IPS-18a (cell line): ENCODE data around the gene TELO2.

Source experiments
- H3K27ac ChIP-seq: one replicate; pipeline ENCODE4 v1.5.1; 2013; ENCODE audit warnings: low read length
- H3K27me3 ChIP-seq: one replicate; pipeline ENCODE4 v1.6.1; 2013; ENCODE audit warnings: mild to moderate bottlenecking, low read length; ENCODE audit not compliant: control insufficient read depth, insufficient read depth
- H3K36me3 ChIP-seq: one replicate; pipeline ENCODE4 v1.6.1; 2013; ENCODE audit warnings: low read depth, low read length; ENCODE audit not compliant: control insufficient read depth
- H3K4me1 ChIP-seq: one replicate; pipeline ENCODE4 v1.6.1; 2013; ENCODE audit warnings: low read depth, low read length; ENCODE audit not compliant: control insufficient read depth
- H3K4me3 ChIP-seq: one replicate; pipeline ENCODE4 v1.5.1; 2013; ENCODE audit warnings: low read length
- H3K9ac ChIP-seq: one replicate; pipeline ENCODE4 v1.6.1; 2013; ENCODE audit warnings: mild to moderate bottlenecking, low read length, moderate library complexity
- H3K9me3 ChIP-seq: one replicate; pipeline ENCODE4 v1.6.1; 2013; ENCODE audit warnings: low read depth, low read length; ENCODE audit not compliant: control insufficient read depth

Gene TELO2

GRCh38 chr16:1506494-1507213, 13.5 kb downstream of the TELO2 start:
- H3K4me3 ChIP-seq: no peak overlapping the region
- H3K27ac ChIP-seq: no peak overlapping the region
- peaks cover 30% of the 10 kb centered on the region for H3K36me3 ChIP-seq

DNA sequence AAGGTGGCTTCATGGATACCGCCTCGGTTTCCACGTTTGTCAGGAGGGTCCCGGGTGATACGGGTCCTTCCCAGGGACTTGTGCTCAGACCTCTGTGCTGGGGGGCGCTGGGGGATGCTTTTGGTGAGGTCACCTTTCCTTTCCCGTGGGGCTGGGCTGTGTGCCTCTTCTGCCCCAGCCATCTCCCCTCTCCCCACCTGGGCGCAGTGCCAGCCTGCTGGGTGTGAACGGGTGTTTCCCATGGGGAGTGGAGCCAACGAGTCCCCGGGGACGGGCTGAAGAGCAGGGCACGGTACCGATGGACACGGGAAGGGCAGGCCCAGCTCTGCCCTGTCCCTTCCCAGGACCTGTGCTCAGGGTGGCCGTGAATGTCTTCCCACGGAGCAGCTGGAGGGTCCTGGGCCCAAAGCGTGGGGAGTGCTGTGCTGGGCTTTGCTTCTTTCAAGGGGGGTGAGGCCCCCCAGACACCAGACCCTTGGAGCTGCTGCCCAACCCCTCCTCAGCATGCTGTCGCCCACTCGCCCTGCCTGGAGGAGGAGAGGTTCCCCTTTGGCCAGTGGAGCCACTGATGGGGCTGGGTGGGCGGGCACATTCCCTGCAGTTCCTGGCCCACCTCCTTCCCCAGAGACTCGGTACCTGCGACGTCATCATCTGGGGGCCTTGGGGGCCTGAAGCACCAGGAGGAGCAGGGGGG, 15.5 kb downstream of the TELO2 start:
- peaks cover 12% of the 10 kb centered on the region for H3K36me3 ChIP-seq
- H3K27ac ChIP-seq: no peak overlapping the region
- H3K9ac ChIP-seq: no peak overlapping the region

More at GRCh38 chr16:1506494-1507213, 13.5 kb downstream of the TELO2 start:
- no peaks in the 10 kb centered on the region for H3K9me3 ChIP-seq
- H3K4me1 ChIP-seq: no peaks in the 10 kb centered on the region
- no peaks in the 10 kb centered on the region for H3K27me3 ChIP-seq
- H3K9ac ChIP-seq: no peak overlapping the region

DNA sequence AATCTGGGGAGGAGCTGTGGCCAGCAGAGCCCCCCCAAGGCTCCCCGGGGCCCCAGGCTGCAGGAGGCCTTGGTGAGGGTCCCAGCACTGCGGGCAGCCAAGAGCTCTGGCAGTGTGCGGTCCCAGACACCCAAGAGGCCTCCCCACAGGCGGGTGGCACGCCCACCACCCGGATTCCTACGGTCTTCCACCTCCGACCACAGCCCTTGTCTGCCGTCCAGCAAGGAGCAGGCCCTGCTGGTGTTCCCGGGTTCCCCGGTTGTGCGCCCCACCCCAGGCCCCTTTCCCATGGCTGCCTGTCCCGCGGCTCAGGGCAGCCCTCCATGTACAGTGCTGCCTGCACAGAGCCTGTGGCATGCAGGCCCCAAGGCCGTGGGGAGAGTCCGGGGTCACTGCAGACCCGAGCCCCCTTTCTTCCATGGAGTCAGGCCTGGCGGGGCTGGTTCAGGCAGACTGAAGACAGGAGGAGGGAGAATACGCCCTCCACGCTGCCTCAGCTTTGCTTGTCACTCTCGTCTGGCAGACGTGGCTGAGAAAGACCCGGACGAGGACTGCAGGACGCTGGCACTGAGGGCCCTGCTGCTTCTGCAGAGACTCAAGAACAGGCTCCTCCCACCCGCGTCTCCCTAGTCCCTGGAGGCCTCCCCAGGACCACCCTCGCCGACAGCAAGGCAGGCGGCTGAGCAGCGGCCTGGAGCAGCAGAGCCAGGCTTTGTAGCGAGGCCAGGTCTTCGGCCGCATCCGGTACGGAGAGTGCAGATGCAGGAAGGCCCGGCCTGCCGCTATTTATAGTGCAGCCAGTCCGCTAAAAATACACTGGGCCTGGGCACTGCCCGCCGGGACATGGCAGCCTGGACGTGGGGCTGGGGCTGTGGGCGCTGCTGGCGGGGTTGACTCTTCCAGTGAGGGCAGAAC, 16.4 kb downstream of the TELO2 start:
- no peak overlapping the region for H3K27ac ChIP-seq

More for the DNA sequence above, 15.5 kb downstream of the TELO2 start:
- Histone ChIP-seq H3K9me3 (no peaks in the 10 kb centered on the region), H3K4me3 (no peak overlapping the region), H3K27me3 (no peaks in the 10 kb centered on the region), H3K4me1 (no peaks in the 10 kb centered on the region)

DNA sequence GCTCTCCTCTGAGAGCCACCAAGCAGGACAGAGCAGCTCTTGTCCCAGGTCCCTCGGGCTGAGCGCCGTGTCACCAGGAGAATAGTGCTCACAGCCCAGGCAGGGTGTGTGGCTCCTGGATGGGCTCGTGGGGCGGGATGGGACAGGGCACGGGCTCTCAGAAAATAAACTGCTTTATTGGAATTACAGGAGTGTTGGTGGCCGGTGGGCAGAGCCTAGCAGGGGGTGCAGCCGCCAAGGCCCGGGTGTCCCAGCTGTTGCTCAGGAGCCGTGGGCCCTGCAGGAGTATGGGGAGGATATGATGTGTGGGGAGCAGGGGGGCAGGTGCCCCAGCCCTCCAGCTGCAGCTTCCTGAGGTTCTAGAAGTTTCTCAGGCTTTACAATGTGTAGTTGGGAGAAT, 17.1 kb downstream of the TELO2 start:
- Histone ChIP-seq H3K27ac (no peak overlapping the region), H3K4me3 (no peak overlapping the region), H3K9ac (no peak overlapping the region), H3K36me3 (peaks cover 11% of the 10 kb centered on the region), H3K27me3 (no peaks in the 10 kb centered on the region), H3K4me1 (no peaks in the 10 kb centered on the region), H3K9me3 (no peaks in the 10 kb centered on the region)

More for the DNA sequence above, 16.4 kb downstream of the TELO2 start:
- Histone ChIP-seq H3K4me1 (no peaks in the 10 kb centered on the region), H3K4me3 (no peak overlapping the region), H3K9me3 (no peaks in the 10 kb centered on the region), H3K27me3 (no peaks in the 10 kb centered on the region), H3K9ac (no peak overlapping the region), H3K36me3 (peaks cover 11% of the 10 kb centered on the region)

DNA sequence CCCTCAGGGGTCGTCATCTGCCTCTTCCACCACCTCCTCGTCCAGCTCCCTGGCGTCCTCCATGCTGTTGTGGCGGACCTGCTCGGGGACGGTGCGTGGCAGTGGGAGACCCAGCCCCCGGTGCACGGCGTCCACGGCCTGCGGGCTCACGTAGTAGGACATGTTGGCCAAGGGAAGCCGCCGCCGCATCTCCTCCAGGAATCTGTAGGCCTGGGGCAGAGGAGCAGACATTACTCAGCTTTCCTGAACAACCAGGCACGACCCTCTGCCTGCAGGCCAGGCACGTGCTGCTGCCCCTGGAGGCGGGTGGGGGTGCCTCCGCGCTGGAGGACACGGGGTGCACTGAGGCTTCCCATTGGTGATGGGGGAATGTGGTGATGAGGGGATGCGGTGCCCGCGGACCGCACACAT, 17.8 kb downstream of the TELO2 start:
- H3K4me3 ChIP-seq: no peak overlapping the region
- H3K4me1 ChIP-seq: no peaks in the 10 kb centered on the region
- H3K36me3 ChIP-seq: peaks cover 10% of the 10 kb centered on the region
- no peak overlapping the region for H3K27ac ChIP-seq
- H3K27me3 ChIP-seq: no peaks in the 10 kb centered on the region
- H3K9ac ChIP-seq: no peak overlapping the region
- H3K9me3 ChIP-seq: no peaks in the 10 kb centered on the region

GRCh38 chr16:1511662-1512569, 18.8 kb downstream of the TELO2 start:
- H3K4me3 ChIP-seq: no peak overlapping the region
- H3K36me3 ChIP-seq: peaks cover 5% of the 10 kb centered on the region
- no peak overlapping the region for H3K27ac ChIP-seq
- H3K9me3 ChIP-seq: no peaks in the 10 kb centered on the region
- no peaks in the 10 kb centered on the region for H3K4me1 ChIP-seq
- H3K27me3 ChIP-seq: no peaks in the 10 kb centered on the region
- H3K9ac ChIP-seq: no peak overlapping the region

DNA sequence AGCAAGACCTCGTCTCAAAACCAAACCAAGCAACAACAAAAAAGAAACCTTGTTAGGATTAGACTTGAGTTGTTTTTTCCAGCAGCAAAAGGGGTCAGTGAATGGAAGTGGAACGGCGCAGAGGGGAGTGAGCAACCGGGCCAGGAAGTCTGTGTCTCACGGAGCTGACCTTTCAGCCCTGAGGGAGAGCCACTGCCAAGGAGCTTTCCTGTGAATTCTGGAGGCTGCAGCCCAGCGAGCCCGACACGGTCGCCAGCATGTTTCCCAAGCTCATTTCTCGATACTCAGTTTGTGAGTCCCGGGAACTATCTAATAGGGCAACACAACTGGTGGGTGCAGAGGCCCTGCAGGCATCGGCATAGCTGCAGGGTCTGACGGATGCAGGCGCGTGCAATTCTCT, 19.6 kb downstream of the TELO2 start:
- Histone ChIP-seq H3K27me3 (no peaks in the 10 kb centered on the region), H3K9me3 (no peaks in the 10 kb centered on the region), H3K27ac (no peak overlapping the region), H3K9ac (no peak overlapping the region), H3K36me3 (peaks cover 3% of the 10 kb centered on the region), H3K4me1 (no peaks in the 10 kb centered on the region), H3K4me3 (no peak overlapping the region)

GRCh38 chr16:1514507-1514906, 21.3 kb downstream of the TELO2 start:
- H3K4me3 ChIP-seq: no peak overlapping the region
- no peak overlapping the region for H3K9ac ChIP-seq
- H3K27me3 ChIP-seq: no peaks in the 10 kb centered on the region
- H3K4me1 ChIP-seq: no peaks in the 10 kb centered on the region
- no peaks in the 10 kb centered on the region for H3K9me3 ChIP-seq
- H3K36me3 ChIP-seq: peaks cover 3% of the 10 kb centered on the region
- no peak overlapping the region for H3K27ac ChIP-seq

DNA sequence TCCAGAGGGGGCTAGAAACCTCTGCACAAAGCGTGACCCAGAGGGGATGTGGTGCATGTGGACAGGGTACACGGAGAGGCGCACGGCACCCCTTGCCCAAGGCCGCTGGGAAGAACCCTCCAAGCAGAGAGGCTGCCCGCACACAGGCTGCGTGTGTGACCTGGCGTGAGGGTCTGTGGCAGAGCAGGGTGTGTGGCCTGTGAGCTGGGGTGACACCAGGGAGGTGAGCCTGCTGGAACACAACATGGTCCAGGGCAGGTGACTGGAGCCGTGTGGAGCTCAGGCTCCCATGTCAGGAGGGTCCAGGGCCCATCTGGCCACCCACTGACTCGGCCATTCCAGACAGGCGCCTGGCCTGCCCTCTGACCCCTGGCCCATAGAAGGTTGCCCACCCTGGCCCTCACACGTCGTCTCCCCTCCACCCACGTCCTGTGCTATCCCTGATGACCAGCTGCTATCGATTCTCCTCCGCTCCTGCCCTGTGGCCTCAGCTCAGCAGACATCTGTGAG, 25.5 kb downstream of the TELO2 start:
- H3K27ac ChIP-seq: no peak overlapping the region
- no peaks in the 10 kb centered on the region for H3K36me3 ChIP-seq
- H3K4me3 ChIP-seq: no peak overlapping the region
- H3K9ac ChIP-seq: no peak overlapping the region
- H3K27me3 ChIP-seq: no peaks in the 10 kb centered on the region
- no peaks in the 10 kb centered on the region for H3K4me1 ChIP-seq
- H3K9me3 ChIP-seq: no peaks in the 10 kb centered on the region

DNA sequence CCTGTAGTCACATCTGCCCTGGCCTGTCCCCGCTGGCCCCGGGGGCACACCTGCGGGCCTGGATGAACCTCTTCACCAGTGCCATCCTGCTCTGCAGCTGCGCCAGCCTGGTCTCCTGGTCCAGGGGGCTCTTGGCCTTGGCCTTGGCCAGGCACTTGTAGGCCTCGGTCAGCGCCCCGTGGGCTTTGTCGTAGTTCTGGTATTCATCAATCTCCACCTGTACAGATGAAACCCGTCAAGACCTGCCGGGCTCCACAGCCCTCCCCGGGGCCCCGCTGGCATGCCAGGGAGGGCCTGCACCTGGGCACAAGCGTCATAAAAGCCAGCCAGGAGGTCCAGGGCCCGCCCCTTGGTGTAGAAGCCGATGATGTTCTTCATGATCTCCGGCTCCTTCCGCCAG, 26.7 kb downstream of the TELO2 start:
- H3K9ac ChIP-seq: no peak overlapping the region
- no peaks in the 10 kb centered on the region for H3K27me3 ChIP-seq
- H3K4me1 ChIP-seq: no peaks in the 10 kb centered on the region
- no peak overlapping the region for H3K4me3 ChIP-seq
- H3K9me3 ChIP-seq: no peaks in the 10 kb centered on the region
- H3K27ac ChIP-seq: no peak overlapping the region
- H3K36me3 ChIP-seq: no peaks in the 10 kb centered on the region
